HG03039 (cell line): ENCODE measurements around the gene ERG.

ENCODE experiments used
- ATAC-seq: cut with Tn5 transposase; IDR thresholded peaks from one replicate; pipeline ENCODE4 v1.9.1; 2021; ENCODE audit warnings: mild to moderate bottlenecking, moderate library complexity; ENCODE audit not compliant: unreplicated experiment

ERG gene

GRCh38 chr21:38396325-38396724, 102.0 kb downstream of the ERG start:
- ATAC-seq: no peak

DNA sequence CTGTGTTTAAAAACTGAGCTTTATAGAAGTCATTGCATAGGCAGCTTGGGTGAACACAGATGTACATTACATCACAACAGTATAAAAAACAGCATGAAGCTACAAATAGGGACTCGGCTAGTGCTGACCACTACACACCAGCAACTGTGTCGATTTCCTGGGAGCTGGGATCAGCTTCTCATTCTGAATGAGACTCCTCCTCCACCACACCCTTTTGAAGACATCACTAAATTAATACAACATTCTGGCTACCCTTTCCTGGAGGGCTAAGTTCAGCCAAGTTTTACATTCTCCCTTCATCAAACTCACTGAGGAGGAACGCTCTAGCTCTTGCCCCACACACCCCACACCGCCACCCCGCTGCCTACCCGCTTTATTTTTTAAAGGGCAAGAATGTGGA, 102.7 kb downstream of the ERG start:
- ATAC-seq: no peak

DNA sequence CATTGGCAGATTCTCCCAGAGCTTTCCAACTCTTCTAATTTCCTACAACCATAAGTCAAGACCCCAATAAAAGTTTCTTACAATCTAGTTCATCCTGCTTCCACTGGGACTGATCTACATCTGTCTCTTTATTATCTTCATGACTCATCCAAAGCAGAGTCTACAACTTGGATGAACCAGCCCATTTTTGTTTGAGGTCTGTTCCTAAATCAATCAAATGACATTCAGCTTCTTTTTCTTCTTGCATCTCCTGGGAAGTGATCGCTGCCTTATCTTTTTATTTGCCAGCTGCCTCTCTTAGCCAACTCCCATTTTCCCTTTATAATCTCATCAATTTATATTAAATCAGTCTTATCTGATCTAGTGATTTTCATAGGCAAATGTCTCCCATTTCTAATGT, 105.6 kb downstream of the ERG start:
- no peak for ATAC-seq

GRCh38 chr21:38389896-38390295, 108.4 kb downstream of the ERG start:
- no peak for ATAC-seq

- no peak for ATAC-seq
These were observed 109.0 kb downstream of the ERG start for GRCh38 chr21:38389354-38389676.

DNA sequence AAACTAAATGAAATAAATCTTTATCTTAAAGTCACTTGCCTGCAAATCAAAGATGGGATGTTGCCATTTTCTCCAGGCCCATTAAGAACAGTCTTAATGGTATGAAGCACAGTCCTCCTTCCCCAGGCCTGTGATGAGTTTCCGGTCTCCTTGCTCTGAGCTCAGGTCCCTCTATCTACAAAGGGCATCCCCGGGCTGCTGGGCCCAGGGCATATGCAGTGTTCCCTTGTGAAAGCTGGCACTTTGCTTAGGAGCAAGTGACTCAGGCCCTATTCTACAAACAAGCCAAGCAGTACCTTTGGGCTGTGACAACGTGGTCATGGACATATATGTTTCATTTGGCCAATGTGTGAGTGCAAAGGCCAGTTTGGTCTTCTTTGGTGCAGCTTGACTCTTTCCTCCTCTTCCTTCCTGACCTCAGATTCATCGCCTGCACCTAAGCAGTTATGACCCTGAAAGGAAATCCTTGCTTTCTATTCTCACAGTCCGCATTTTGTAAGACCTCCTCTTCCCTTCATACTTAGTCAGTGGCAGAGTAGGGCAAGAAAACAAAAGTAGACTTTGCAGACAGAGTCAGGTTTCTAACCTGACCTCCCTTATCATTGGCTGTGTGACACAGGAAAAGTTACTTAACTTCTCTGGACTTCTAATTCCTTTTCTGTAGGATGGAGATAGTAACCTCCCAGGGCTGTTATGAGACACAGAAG, 109.5 kb downstream of the ERG start:
- no peak for ATAC-seq

- no peak for ATAC-seq
These were observed 110.1 kb downstream of the ERG start for GRCh38 chr21:38388203-38388602.

DNA sequence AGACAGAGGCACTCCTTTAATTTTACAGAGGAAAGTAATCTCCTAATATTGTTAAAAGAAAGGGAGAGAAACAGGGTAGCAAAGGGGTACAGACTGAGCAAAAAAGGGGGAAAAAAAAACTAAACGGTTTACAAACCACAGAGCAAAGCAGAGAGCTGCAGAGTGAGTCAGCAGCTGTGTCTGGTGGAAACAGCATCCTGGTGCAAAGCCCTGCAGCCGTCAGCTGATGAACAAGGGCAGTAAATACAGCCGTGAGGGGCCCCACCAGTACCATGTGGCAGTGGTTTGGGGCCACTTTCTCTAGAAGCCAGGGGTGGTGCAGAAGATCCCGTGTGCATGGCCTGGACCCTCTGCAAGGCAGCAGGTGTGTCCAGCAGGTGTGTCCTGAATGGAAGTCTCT, 111.3 kb downstream of the ERG start:
- no peak for ATAC-seq

- ATAC-seq: no peak
These were observed 112.7 kb downstream of the ERG start for GRCh38 chr21:38385427-38386175.

DNA sequence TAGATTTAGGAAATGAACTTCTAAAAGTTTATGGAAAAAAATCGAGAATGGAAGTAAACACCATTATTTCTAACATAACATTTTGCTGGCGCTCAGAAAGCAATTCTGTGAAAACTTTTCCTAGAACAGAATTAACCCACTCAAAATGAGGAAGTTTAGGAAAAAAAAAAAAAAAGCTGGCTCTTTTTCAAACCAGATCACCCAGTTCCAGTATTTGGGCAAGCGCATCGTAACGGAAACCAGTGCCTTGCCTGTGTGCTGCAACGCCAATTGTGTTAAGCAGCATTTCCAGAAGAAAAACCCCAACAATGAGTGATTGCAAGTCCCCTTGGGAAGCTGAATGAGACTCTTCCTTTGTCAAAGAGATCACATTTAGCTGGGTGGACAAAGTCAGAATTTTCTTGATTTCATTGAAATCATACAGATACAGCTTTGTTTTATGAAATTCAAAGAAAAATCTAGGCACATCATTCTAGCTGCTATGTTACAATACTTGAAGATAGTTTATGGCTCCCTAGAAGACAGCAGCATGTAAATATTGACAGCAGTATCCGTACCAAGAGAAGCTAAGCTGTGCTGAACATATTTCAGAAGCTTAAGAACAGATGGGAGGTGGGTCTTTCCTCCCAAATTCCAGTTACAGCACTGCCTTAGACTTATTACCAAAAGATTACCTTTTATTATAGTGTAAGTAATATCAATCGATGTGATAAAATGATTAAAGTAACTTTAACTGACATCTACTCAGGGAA, 113.4 kb downstream of the ERG start:
- no peak for ATAC-seq

GRCh38 chr21:38384238-38384560, 114.1 kb downstream of the ERG start:
- no peak for ATAC-seq

DNA sequence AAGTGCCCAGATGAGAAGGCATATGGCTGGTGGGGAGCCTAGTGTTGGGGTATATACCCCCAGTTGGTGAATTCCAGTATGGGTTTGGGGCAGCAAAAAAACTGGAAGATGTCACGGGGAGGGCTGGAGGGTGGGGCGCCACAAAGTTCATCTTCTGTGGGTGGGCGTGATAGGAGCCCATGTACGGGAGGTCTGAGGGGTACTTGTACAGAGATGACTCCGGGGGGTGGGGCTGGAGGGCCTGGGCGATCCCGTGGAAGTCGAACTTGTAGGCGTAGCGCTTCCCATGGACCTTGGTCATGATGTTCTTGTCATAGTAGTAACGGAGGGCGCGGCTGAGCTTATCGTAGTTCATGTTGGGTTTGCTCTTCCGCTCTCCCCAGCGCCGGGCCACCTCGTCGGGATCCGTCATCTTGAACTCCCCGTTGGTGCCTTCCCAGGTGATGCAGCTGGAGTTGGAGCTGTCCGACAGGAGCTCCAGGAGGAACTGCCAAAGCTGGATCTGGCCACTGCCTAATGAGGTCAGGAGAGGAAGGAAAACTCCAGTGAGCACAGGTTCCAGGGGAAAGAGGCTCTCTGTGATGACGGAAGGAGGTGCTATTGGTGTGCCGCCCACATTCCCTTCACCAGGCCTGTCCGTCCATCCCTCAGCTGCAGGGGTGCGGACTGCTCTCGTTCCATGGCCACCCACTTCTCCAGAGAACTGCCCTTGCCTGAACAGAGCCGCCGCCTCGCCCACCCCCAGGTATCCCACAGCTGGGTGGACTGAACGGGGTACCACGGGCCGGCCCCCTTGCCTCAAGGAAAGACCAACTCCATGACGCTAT, 114.7 kb downstream of the ERG start:
- ATAC-seq: no peak

DNA sequence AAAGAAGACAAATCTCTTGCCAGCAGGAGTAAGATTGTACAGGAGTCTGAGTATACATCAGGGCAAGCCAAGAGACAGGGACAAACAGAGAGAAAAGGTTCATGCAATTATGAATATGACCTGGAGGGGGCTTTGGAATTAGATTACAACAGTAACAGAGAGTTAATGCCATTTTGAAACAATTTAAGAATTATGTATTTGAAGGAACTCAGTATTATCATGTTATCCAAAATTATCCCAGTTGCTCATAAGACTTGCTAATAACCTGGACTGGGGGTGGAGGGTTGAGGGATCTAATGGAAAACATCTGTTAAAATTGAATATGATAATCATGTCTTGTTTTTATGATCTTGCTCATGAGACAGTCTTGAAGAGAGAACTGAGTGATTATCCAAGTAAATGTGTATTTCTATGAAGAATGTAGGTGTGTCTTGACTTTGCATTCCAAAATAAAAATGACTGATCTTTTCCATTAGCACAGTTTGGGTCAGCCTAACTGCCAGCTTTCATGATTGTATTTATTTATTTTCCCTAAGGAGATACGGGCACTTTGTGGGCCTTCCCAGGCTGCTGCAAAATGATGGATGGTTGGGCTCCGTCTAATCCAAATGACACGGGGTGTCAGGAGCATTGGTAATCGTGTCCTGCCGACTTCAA, 117.7 kb downstream of the ERG start:
- no peak for ATAC-seq

GRCh38 chr21:38379147-38379546, 119.1 kb downstream of the ERG start:
- no peak for ATAC-seq

GRCh38 chr21:38377165-38378088, 120.8 kb downstream of the ERG start:
- no peak for ATAC-seq

- no peak for ATAC-seq
These were observed 121.6 kb downstream of the ERG start for GRCh38 chr21:38376693-38377092.

- no peak for ATAC-seq
These were observed 122.0 kb downstream of the ERG start for GRCh38 chr21:38376235-38376634.

- no peak for ATAC-seq
These were observed 130.6 kb downstream of the ERG start for GRCh38 chr21:38367646-38368045.

GRCh38 chr21:38365521-38365920, 132.8 kb downstream of the ERG start:
- ATAC-seq: no peak

GRCh38 chr21:38363693-38364092, 134.6 kb downstream of the ERG start:
- no peak for ATAC-seq
